HG03045 (cell line): ENCODE measurements around the gene NDUFS6.
"Not testable (repeated sequence)": the region's sequence is repeated elsewhere in the genome, so short reads cannot be mapped to it uniquely, and the experiment has no call there.

Experiments
- ATAC-seq: cut with Tn5 transposase; IDR thresholded peaks from one replicate; pipeline ENCODE4 v1.9.1; 2021; ENCODE audit warnings: mild to moderate bottlenecking, moderate library complexity; ENCODE audit not compliant: unreplicated experiment

The NDUFS6 gene

GRCh38 chr5:1781726-1782384 is 19.4 kb upstream of the NDUFS6 start:
- no peak for ATAC-seq

DNA sequence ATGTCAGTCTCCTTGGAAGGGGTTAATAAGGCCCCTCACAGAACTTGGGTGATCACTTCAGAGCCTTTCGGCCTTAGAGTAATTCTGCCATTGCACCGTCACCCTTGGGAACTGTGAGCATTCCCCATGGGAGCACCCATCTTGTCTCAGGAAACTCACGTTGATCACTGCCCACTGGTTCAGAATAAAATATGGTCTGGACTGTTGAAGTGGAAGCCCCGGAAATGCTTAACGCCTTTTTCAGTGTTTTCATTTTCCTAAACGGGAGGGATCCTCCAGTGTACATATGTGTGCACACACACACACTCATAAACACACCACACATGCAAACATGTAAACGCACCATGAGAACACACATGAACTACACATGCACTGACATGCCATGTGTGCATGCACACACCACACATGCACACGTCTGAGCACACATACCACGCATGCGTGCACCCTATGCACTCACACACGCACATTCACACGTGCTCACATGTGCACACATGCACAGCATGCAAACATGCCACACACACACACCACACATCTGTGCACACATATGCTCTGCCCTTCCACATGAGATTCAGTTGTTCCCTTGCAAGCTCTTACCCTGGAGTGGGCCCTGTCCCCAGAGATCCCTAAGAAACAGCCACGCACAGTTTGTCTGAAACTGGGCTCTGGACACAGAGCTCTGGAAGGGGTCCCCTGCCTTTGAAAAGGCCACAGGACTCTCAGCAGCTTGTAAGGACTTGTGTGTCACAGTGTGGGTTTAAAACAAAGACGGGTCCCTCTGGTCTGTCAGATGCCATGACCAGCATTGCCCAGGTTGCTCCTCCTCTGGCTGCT is 18.6 kb upstream of the NDUFS6 start:
- ATAC-seq, result peak; percentile 2

DNA sequence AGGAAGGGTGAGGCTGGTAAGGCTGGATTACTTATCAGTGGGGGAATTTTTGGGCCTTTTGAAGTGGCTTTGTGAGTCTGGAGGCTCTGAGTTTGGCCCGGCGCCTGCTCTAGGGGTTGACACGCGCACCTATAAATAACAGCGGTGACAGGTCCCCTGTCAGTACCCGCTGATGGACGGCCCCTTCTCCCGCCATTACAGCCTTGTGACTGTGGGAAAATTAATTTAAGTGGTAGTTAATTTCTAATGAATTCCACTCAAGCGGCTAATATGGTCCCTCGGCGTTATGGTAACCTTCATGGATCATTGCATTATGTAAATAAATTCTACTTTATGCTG is 18.0 kb upstream of the NDUFS6 start:
- peak; percentile 53 for ATAC-seq

DNA sequence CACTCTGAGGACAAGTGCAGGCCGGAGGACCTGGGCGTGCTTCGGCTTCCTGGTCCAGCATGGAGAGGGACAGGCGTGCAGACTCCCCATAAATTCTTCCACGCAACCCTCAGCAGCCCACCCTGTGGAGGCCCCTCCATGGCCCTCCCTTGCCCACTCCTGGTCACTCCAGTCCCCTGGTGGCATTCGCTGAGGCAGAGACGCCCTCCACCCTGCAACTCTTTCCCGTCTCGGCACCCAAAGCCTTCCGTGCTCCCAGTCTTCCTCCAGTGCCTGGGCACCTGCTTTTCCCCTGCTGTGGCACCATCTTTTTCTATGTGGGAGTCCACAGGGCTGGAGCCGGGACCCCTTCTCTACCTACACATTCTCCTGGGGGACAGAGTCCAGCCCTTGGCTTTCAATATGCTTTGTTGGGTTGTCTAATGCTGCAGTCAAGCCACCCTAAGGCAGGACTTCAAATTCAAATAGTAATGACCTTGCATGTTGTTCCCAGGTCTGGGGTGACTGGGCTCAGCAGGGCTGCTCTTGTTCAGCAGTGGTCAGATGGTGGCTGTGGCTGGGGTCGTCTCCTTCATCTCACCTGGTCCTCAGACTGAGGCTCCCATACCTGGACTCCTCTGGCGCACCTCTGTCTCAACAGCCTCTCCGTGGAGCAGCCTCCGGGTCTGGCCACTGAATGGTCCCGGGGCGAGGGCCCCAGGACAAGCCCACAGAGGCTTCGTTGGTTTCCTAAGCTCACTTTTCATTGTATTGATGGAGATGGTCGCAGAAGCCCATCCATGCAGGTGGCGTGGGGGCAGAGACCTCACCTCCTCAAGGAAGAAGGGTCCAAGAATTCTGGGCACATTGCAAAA is 16.8 kb upstream of the NDUFS6 start:
- ATAC-seq, result no peak

DNA sequence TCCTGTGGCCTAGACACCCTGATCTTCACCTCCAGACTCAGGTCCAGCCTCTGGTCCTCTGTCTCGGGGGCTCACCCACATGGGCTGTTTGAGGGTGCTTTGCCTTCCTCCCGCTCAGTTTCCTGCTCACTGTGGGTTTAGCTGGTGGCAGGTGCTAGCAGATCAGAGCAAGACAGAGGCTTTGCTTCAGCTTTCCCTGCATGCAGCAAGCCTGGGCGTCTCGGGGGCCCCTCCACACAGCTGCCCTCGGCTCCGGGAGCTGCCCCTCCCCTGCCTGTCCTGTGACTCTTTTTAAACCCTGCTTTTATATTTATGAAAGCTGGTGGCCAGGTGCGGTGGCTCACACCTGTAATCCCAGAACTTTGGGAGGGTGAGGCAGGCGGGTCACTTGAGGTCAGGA is 16.1 kb upstream of the NDUFS6 start:
- ATAC-seq, result no peak

GRCh38 chr5:1785984-1786383 is 15.2 kb upstream of the NDUFS6 start:
- ATAC-seq, result no peak

- ATAC-seq, result no peak
These were observed 14.4 kb upstream of the NDUFS6 start for GRCh38 chr5:1786621-1787471.

- ATAC-seq, result no peak
These were observed 13.6 kb upstream of the NDUFS6 start for GRCh38 chr5:1787472-1788047.

- no peak for ATAC-seq
These were observed 13.0 kb upstream of the NDUFS6 start for GRCh38 chr5:1788200-1788599.

DNA sequence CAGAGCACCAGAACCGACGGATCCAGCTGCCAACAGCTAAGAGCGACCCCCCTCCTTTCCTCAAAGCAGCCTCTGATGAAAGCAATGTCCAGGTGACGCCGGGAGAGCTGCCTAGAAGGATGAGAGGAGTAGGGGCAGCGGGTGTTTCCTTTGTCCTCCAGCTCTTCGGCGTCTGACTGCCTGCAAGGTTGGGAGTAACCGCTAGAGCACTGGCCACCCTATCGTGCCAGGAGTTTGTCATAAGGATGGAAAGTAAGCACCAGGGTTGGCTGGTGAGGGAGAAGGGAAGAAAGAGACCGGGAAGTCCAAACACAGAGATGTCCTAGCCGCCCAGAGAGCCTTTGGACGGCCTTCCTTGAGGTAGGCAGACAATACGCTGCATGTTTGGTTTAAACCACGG is 12.4 kb upstream of the NDUFS6 start:
- no peak for ATAC-seq

GRCh38 chr5:1789438-1789833 is 11.8 kb upstream of the NDUFS6 start:
- ATAC-seq, result not testable (repeated sequence)

- no peak for ATAC-seq
These were observed 11.3 kb upstream of the NDUFS6 start for GRCh38 chr5:1789834-1790471.

DNA sequence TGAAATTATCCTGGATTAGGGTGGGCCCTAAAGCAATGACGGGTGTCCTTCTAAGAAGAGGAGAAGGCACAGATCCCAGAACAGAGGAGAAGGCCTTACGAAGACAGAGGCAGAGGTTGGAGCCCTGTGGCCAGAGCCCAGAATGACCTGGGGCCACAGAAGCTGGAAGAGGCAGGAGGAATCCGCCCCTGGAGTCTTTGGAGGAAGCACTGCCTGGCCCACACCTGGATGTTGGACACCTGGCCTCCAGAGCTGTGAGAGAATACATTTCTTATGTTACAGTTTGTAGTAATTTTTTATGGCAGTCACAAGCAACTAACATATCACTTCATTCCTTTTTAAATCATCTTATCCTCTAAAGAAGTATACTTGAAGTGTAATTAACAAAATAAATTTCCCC is 10.0 kb upstream of the NDUFS6 start:
- ATAC-seq, result no peak

- ATAC-seq, result peak; percentile 92
These were observed 8.4 kb upstream of the NDUFS6 start for GRCh38 chr5:1792842-1793266.

- no peak for ATAC-seq
These were observed 7.9 kb upstream of the NDUFS6 start for GRCh38 chr5:1793301-1793740.

DNA sequence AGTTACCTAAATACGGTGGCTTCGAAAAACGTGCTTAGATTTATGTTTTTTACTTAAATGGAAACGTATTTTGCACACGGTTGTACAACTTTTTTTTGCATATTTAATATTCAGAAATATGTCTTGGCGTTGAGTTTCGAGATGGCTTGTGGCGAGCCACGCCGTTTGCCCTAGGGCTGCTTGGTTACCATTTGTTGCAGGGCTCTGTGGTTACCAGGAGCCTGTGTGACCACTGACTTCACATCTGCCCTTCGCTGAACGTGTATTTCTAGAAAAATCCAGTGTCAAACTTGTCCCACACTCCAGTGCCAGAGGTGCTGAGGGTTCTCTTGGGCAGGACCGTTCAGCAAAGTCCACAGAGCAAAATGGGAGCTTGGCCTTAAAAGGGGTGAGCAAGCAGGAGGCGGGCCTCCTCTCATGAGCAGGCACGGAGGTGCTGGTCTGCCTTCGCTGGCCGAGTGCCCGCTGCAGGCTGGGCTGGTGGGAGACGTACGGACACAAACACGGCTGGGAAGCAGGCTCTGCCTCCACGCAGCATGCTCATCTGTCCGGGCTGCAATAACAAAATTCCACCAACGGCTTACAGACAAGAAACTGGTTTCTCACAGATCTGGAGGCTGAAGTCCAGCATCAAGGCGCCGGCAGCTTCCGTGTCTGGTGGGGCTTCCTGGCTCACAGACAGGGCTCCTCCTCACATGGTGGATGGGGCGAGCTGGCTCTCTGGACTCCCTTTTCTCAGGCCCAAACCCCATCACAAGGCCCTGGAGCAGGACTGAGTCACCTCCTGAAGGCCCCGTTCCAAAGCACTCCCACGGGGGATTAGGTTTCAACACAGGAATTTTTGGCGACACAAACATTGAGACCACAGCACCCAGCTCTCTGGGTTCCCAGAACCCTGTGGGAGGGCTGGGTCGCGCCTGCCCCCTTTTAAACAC is 7.0 kb upstream of the NDUFS6 start:
- ATAC-seq, result no peak

GRCh38 chr5:1794901-1795290 is 6.3 kb upstream of the NDUFS6 start:
- ATAC-seq, result no peak

DNA sequence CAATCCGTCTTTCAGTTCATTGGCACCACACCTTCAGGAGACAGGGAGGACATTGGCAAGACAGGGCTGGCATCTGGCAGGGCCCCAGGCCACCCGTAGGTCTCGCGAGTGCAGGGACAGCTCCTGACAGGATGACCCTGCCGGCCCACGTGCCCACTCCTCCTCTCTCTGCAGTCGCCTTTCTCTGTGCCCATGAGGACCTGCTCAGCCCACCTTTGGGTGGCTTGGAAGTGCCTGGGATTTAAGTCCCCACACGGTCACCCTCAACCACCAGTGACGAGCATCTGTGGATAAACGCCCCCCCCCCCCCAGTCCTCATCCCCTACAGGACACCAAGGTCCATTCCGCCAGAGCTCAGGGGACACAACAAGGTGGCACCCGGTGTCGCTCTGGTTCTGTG is 5.7 kb upstream of the NDUFS6 start:
- no peak for ATAC-seq

DNA sequence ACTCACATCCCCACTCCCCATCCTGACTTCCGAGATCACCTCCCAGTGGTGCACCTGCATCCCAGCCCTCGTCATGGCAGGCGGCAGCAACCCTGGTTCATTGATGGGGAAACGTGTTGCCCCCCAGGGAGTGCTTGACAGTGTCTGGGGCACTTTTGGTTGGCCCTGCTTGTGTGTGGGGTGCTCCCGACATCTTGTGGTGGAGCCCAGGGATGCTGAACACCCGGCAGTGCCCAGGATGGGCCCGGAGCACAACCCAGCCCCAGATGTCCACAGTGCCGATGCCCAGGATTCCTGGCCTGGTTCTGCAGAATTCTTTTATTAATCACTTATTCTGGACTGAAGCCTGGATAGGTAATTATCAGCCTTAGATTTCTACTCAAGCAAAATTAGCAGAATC is 5.3 kb upstream of the NDUFS6 start:
- ATAC-seq, result no peak
